Measurements from ENCODE around the gene SIGMAR1.
"Not testable (repeated sequence)": the region's sequence is repeated elsewhere in the genome, so short reads cannot be mapped to it uniquely, and the experiment has no call there.

Gene SIGMAR1

GRCh38 chr9:34654323-34655051 lies 16.9 kb upstream of the SIGMAR1 start:
- no peak for DNase-seq

- no peak for DNase-seq
Observed at GRCh38 chr9:34653151-34654072, 15.8 kb upstream of the SIGMAR1 start.

GRCh38 chr9:34652602-34653000 lies 15.0 kb upstream of the SIGMAR1 start:
- DNase-seq: no peak

- peak in 2 of 5 experiments; percentile 44 to 79 for DNase-seq
Observed at GRCh38 chr9:34651876-34652601, 14.5 kb upstream of the SIGMAR1 start, which contains the start of gene IL11RA. Gene IL11RA, plus strand, starts transcription at chr9:34652185. Its CDS starts 3,033 bp downstream, at chr9:34655218.

GRCh38 chr9:34651321-34651720 lies 13.7 kb upstream of the SIGMAR1 start:
- no peak for DNase-seq

GRCh38 chr9:34650816-34651215 lies 13.2 kb upstream of the SIGMAR1 start:
- no peak for DNase-seq

GRCh38 chr9:34648673-34649072 lies 11.1 kb upstream of the SIGMAR1 start:
- DNase-seq: no peak

- peak in 1 of 5 experiments; percentile 72 for DNase-seq
Observed at GRCh38 chr9:34647651-34648050, 10.1 kb upstream of the SIGMAR1 start.

GRCh38 chr9:34647084-34647403 lies 9.5 kb upstream of the SIGMAR1 start:
- no peak for DNase-seq

- DNase-seq: peak; percentile 84 to 96 (median 94)
Observed at GRCh38 chr9:34646211-34647083, 8.9 kb upstream of the SIGMAR1 start, which contains the start of gene GALT. Gene GALT, plus strand, starts transcription at chr9:34646675. Its CDS starts 30 bp downstream, at chr9:34646705.

- no peak for DNase-seq
Observed at GRCh38 chr9:34644766-34645314, 7.3 kb upstream of the SIGMAR1 start.

- no peak for DNase-seq
Observed at GRCh38 chr9:34642679-34643078, 5.1 kb upstream of the SIGMAR1 start.

- DNase-seq: not testable (repeated sequence)
Observed at GRCh38 chr9:34639322-34639721, 1.7 kb upstream of the SIGMAR1 start.

- no peak for DNase-seq
Observed at GRCh38 chr9:34638138-34638445, 505 bp upstream of the SIGMAR1 start.

- DNase-seq: peak in 2 of 5 experiments; percentile 13 to 27
Observed at GRCh38 chr9:34636791-34637355, 714 bp downstream of the SIGMAR1 start.

GRCh38 chr9:34635556-34635955 lies 2.0 kb downstream of the SIGMAR1 start:
- DNase-seq: no peak

- DNase-seq: no peak
Observed at GRCh38 chr9:34634551-34635248, 2.9 kb downstream of the SIGMAR1 start.

GRCh38 chr9:34633851-34634550 lies 3.6 kb downstream of the SIGMAR1 start:
- DNase-seq: peak; percentile 43 to 73 (median 63)

- no peak for DNase-seq
Observed at GRCh38 chr9:34633166-34633565, 4.4 kb downstream of the SIGMAR1 start.

Measured in T-helper 2 cell (primary cell).